NCI-H1417 treated with DMSO at 0.1 percent for 48 hours (cell line): ENCODE measurements around the gene SEMA4B.
"Not testable (repeated sequence)": the region's sequence is repeated elsewhere in the genome, so short reads cannot be mapped to it uniquely, and the experiment has no call there.

Experiments
- DNase-seq: peaks from one replicate; lab custom pipeline; 2025; lab: John Stamatoyannopoulos, UW

SEMA4B gene

GRCh38 chr15:90261811-90262210, 60.7 kb downstream of the SEMA4B start:
- no peak for DNase-seq

DNA sequence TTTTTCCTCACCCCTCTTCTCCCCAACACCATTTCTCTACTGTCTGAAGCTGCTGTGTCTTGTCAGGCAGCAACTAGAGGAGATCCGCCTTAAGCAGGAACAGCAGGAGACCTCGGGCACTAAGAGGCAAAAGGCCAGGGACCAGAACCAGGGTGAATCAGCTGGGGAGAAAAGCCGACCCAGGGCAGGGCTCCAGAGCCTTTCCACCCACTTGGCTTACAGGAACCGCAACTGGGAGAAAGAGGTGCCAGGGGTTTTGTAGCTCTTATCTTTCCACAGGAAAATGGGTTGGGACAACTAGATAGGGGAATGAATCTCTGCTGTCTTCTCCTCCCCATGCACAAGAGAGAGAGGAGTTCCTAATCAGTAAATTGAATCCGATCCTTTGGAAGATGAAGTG, 61.3 kb downstream of the SEMA4B start:
- no peak for DNase-seq

GRCh38 chr15:90264671-90265070, 63.5 kb downstream of the SEMA4B start:
- DNase-seq, result no peak

- DNase-seq, result peak; percentile 85
These were observed 64.3 kb downstream of the SEMA4B start, which contains the start of gene NGRN for GRCh38 chr15:90265271-90266060. TSS of gene NGRN (plus strand) at chr15:90265672. CDS start at chr15:90265713, 41 bp downstream.

GRCh38 chr15:90266061-90266431, 64.9 kb downstream of the SEMA4B start:
- DNase-seq, result peak; percentile 8

DNA sequence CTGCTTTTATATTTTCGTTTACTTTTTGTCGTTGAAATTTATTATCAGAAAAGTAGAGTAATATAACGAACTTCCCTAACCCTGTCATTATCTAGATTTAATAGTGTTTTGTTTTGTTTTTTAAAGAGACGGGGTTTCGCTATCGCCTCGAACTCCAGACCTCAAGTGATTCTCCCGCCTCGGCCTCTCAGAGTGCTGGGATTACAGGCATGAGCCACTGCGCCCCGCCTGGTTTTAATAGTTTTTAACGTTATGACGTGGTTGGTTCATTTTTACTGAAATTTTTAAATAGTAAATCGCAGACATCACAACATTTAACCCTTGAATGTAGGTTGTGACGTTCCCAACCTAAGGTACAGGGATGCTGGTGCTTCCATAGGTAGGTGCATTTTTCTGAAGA, 65.4 kb downstream of the SEMA4B start:
- DNase-seq, result no peak

GRCh38 chr15:90268415-90268814, 67.3 kb downstream of the SEMA4B start:
- no peak for DNase-seq

DNA sequence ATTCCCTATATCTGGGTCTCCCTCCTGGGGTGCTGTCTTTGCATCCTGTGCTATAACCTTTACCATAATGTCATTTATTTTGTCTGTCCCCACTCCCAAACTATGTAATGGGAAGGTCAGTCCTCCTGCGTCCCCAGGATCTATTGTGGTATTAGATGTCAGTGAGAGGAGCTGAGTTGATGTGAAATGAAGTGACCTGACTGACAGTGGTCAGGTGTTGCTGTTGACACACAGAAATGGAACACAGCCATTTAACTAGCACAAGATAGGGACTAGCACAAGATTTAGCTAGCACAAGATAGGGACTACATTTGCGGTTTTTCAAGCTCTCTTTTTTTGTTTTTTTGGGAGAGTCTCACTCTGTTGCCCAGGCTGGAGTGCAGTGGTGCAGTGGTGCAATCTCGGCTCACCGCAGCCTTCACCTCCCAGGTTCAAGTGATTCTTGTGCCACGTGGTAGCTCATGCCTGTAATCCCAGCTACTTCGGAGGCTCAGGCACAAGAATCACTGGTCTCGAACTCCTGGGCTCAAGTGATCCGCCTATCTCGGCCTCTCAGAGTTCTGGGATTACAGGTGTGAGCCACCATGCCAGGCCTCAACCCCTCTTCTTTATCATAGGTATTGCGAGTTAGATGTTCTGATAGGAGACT, 69.5 kb downstream of the SEMA4B start:
- no peak for DNase-seq

DNA sequence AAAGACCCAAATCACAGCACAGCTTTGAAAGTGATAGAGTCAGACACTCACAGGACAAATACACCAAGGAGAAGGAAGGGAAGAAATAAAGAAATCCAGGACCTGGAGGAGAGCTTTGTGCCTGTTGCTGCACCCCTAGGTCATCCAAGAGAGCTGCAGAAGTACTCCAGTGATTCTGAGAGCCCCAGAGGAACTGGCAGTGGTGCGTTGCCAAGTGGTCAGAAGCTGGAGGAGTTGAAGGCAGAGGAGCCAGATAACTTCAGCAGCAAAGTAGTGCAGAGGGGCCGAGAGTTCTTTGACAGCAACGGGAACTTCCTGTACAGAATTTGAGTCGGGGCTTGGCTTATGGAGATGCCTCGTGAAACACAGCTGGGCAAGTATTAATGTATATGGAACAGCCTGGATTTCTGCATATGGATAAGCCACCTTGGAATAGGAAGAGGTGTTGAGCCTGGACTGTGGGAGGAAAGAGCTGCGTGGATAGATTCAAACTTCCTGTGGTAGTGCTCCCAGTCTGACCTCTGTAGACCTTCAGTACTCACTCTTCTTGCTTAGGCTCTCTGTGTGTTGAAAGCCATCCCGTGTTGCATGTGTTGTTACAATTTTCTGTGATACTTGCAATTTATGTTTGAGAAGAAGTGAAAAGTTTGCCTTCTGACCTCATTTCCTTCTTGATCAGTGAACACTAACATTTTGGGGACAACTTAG, 70.5 kb downstream of the SEMA4B start:
- no peak for DNase-seq

DNA sequence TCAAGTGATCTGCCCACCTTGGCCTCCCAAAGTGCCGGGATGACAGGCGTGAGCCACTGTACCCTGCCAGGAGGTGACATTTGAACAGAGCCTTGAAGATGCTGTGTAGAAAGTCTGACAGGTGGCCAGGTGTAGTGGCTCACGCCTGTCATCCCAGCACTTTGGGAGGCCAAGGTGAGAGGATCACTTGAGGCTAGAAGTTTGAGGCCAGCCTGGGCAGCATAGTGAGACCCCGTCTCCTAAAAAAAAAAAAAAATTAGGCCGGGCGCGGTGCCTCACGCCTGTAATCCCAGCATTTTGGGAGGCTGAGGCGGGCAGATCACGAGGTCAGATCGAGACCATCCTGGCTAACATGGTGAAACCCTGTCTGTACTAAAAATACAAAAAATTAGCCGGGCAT, 77.3 kb downstream of the SEMA4B start:
- not testable (repeated sequence) for DNase-seq
